ENCODE data around the gene WDFY4.

The WDFY4 gene

GRCh38 chr10:48819783-48820182 lies 135.1 kb downstream of the WDFY4 start:
- no peak for DNase-seq
- in situ Hi-C loops (cut with MboI; ENCODE audit: low pct_unique_long_range_greater_than_20kb, low sequenced_read_pairs), result no loop called here

DNA sequence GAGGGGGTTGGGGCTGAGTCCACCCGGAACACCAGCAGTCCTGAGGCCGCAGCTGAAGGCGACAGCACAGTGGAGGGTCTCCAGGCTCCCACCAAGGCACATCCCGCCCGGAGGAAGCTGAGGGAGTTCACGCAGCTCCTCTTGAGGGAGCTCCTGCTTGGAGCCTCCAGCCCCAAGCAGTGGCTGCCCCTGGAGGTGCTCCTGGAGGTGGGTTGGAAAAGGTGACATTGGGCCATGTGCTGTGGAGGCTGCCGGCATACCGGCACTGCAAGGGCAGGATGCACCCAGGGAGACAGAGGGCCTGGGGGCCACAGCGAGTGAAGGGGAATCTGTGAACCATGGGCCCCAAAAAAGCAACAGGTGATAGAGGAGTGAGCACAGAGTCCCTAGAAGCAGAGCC lies 135.6 kb downstream of the WDFY4 start:
- in situ Hi-C loops (cut with MboI; ENCODE audit: low pct_unique_long_range_greater_than_20kb, low sequenced_read_pairs), result no loop called here
- DNase-seq, result no peak

DNA sequence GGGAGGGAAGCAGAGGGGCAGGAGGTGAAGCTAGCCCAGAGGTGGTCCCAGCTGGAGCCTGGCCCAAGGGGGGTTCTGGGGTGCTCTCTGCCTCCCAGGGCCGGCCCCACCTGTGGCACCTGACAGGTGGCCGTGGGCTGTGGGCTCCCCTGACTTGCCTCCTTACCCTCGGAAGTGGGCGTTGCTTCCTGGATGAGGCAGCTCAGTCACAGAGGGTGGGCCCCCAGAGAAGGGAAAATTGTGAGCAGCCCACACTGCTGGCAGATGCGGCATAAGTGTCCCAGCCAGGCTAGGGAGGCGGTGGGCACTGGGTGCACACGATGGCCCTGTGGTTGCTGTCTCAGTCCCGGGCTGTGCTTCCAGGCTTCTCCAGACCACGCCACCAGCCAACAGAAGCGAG lies 136.0 kb downstream of the WDFY4 start:
- in situ Hi-C loops (cut with MboI; ENCODE audit: low pct_unique_long_range_greater_than_20kb, low sequenced_read_pairs), result no loop called here
- no peak for DNase-seq

GRCh38 chr10:48821111-48821510 lies 136.4 kb downstream of the WDFY4 start:
- in situ Hi-C loops (cut with MboI; ENCODE audit: low pct_unique_long_range_greater_than_20kb, low sequenced_read_pairs), result no loop called here
- DNase-seq, result no peak

GRCh38 chr10:48821692-48822091 lies 137.0 kb downstream of the WDFY4 start:
- in situ Hi-C loops (cut with MboI; ENCODE audit: low pct_unique_long_range_greater_than_20kb, low sequenced_read_pairs), result no loop called here
- DNase-seq, result no peak

DNA sequence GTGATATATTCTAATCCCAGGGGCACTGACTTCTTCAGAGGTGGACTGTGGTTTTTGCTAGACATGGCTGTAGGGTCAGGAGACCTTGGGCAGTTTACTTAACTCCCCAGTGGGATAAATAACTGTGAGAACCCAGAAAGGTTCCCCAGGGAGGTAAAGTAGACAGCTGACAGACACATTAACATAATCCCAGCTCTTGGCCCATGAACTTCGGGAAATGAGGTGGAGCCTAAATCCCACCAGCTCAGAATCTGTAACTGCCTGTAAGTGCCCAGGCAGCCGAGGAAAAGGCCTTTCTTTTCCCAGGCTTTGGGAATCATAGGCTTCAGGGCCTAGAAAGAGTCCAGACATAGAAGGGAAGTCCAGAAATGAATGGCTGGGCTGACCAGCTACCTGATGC lies 149.0 kb downstream of the WDFY4 start:
- DNase-seq, result no peak
- in situ Hi-C loops (cut with MboI; ENCODE audit: low pct_unique_long_range_greater_than_20kb, low sequenced_read_pairs), result no loop called here

DNA sequence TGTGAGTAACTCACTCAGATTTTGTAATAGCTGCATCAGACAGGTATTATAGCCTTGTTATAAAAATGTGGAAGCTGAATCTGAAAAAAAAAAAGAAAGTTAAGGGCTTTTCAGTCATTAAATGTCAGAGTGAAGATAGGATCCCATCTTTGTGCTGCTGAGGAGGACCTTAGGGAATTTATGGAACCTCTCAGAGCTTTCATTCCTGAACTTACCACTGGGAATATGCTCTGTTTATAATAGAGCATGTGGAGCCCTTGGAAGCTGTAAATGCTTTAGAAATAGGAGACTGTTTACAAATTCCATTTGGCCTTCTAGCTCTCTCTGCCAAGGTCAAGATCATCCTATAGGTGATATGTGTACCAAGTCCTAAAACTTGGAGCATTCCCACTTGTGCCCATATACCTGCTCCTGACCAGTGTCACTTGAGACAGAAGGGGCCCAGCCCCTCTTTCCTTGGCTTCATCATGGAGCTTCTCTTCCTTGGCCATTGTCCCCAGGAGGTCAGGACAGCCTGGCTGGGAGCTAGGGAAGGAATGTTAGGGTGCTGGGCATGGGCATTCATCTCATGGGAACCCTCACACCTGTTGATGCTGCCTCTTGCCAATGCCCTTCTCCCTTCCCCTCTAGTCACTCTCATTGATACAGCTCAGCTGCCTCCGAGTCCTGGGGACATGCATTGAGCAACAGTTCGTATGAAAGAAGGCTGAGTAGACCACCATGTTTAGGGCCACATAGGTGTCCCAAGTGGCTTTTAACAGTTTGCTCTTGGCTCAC lies 149.7 kb downstream of the WDFY4 start:
- in situ Hi-C loops (cut with MboI; ENCODE audit: low pct_unique_long_range_greater_than_20kb, low sequenced_read_pairs), result no loop called here

GRCh38 chr10:48835781-48836180 lies 151.1 kb downstream of the WDFY4 start:
- DNase-seq, result no peak
- in situ Hi-C loops (cut with MboI; ENCODE audit: low pct_unique_long_range_greater_than_20kb, low sequenced_read_pairs), result no loop called here

More for the DNA sequence above, 149.7 kb downstream of the WDFY4 start:
- DNase-seq, result no peak

- in situ Hi-C loops (cut with MboI; ENCODE audit: low pct_unique_long_range_greater_than_20kb, low sequenced_read_pairs), result no loop called here
- DNase-seq, result no peak
These were observed 151.9 kb downstream of the WDFY4 start for GRCh38 chr10:48836605-48837004.

- no peak for DNase-seq
- in situ Hi-C loops (cut with MboI; ENCODE audit: low pct_unique_long_range_greater_than_20kb, low sequenced_read_pairs), result no loop called here
These were observed 154.2 kb downstream of the WDFY4 start for GRCh38 chr10:48838834-48839233.

DNA sequence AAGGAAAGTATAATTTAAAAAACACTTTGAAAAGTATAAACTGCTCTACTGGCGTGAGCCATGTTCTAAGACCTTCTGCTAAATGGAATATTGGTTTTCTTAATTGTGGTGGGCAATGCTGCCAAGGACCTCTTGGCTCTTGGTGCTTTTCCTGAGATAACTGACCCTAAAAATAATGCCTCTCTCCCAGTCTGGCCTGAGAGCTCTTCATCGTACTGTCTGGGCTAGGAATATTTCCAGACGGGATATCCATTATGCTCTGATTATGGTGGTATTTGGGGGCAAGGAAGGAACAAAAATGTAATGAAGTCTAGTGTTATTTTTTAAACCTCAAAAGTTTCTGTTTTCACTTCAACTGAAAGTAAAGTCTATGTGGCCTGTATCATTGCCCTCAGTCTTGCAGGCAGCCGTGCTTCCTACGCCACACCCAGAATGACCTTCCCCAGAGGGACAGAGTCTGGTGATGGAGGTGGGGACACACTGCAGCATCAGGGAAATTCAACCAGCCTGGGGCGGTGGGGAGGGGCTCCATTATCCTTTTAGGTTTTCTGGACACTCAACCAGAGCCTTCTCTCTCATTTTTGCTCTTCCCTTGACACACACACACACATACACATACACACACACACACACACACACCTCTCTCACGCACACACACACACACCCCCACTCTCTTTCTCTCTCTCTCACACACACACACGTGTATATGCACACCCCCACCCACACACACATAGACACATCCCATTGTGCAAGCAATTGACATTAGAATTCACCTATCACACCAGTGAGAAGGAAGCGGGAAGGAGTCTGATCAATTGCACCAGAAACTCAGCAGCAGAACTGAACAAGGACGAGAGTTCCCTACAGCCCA lies 155.4 kb downstream of the WDFY4 start:
- in situ Hi-C loops (cut with MboI; ENCODE audit: low pct_unique_long_range_greater_than_20kb, low sequenced_read_pairs), result no loop called here
- no peak for DNase-seq

DNA sequence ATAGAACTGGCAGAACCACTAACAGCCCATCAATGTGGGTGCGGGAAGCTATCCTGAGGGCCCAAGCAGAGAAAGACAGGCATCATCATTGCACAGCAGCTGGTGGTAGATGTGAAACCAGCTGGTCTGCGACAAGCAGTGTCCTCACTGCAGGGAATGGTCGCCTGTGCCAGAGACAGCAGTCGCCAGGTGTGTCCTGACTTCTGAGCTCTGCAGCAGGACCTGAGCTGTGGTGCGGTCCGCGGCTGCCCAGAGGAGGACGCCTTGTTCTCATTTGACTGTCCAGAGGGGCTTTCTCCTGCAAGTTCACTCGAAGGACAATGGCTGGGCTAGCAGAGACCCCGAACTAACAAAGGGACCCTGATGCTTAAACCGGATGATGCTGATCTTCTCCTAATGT lies 157.6 kb downstream of the WDFY4 start:
- no peak for DNase-seq
- in situ Hi-C loops (cut with MboI; ENCODE audit: low pct_unique_long_range_greater_than_20kb, low sequenced_read_pairs), result no loop called here

- in situ Hi-C loops (cut with MboI; ENCODE audit: low pct_unique_long_range_greater_than_20kb, low sequenced_read_pairs), result no loop called here
- no peak for DNase-seq
These were observed 158.5 kb downstream of the WDFY4 start for GRCh38 chr10:48843198-48843597.

- no peak for DNase-seq
- in situ Hi-C loops (cut with MboI; ENCODE audit: low pct_unique_long_range_greater_than_20kb, low sequenced_read_pairs), result no loop called here
These were observed 159.9 kb downstream of the WDFY4 start for GRCh38 chr10:48844616-48845015.

DNA sequence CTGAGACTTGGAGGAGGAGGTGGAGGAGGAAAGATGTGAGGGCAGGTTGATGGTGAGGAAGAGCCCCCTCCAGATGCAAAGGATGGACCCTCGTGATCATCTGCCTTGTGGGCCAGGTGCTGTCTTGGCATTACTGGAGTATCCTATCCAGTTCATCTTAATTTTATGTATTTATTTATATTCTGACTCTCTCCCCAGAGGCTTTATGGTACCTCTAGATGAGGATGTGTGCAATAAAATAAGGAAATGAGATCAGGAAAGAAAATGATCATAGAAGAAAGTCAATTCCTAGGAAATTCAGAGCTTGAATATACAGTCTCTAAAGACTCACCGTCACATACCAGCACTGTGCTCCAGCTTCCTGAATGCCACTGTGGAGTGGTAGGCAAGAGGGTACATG lies 160.8 kb downstream of the WDFY4 start:
- no peak for DNase-seq
- in situ Hi-C loops (cut with MboI; ENCODE audit: low pct_unique_long_range_greater_than_20kb, low sequenced_read_pairs), result no loop called here

DNA sequence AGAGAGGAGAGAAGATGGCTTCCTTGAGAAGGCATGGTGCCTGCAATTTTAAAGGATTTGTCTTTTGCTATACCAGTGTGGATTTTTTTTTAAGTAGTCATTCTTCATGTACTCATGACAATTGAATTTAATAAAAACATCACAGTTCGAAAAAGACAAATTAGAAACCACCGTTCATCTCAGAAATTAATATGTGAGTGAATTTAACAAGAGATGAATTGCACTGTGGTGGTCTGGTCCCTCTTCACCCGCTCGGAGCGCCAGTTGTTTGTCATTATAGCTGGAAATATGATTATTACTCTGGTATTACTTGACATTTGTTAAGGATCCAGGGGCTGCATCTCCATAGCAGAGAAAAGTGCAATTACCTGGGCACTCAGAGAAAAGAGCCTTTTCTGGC lies 163.0 kb downstream of the WDFY4 start:
- in situ Hi-C loops (cut with MboI; ENCODE audit: low pct_unique_long_range_greater_than_20kb, low sequenced_read_pairs), result no loop called here
- DNase-seq, result no peak

DNA sequence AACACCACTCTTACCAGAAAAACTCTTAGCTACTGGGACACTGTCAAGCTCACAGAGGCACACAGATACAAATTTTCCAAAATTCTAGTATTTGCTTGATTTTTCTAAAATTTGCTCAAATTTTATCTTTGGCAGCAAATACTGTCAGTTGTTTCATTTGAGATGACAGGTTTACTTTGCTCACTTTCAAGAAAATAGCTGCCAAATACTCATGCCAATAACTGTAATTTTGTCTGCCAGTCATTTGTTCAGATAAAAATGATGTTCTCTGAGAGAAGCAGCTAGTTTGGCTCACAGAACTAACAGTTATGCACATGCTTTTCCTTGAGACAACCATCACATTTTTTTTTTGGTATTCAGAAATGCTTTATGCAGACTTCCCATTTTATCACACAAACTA lies 172.2 kb downstream of the WDFY4 start:
- no peak for DNase-seq
- in situ Hi-C loops (cut with MboI; ENCODE audit: low pct_unique_long_range_greater_than_20kb, low sequenced_read_pairs), result no loop called here

- in situ Hi-C loops (cut with MboI; ENCODE audit: low pct_unique_long_range_greater_than_20kb, low sequenced_read_pairs), result no loop called here
- no peak for DNase-seq
These were observed 187.6 kb downstream of the WDFY4 start for GRCh38 chr10:48872234-48872633.

DNA sequence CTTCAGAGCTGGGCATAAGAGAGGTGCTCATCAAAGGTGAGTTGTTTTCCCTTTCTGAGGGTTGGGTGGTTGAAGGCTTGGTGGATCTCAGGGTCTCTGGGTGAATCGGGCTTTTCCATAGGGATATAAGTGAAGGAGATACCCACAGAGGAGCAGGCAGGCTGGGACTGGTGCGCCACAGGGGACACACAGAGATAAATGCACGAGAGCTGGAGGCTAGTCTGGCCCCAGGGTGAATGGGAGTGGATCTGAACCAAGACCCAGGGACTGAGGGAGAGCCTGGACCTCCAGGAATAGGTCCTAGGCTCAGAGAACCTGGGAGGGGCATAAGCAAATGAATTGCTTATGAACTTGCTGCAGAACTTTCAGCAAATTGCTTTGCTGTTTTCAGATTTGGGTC lies 193.4 kb downstream of the WDFY4 start:
- no peak for DNase-seq
- in situ Hi-C loops (cut with MboI; ENCODE audit: low pct_unique_long_range_greater_than_20kb, low sequenced_read_pairs), result no loop called here

DNA sequence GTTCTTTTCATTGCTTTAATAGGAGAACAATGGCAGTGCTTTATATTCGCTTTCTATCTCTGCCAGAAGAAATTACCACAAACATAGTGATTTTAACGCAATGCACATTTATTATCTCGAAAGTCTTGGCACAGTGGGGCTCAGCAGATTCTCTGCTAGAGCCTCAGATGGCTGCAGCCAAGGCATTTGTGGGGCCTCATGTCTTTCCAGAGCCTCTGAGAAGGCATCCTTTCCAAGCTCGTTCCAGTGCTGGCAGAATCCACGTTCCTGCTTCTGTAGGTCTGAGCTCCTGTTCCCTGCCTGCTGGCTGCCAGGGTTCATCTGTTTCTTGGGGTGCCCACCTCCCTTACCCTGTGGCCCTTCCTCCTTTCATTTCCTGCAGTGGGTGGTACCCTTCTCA lies 194.8 kb downstream of the WDFY4 start:
- DNase-seq, result no peak

More for the DNA sequence above, 194.8 kb downstream of the WDFY4 start:
- in situ Hi-C loops (cut with MboI; ENCODE audit: low pct_unique_long_range_greater_than_20kb, low sequenced_read_pairs), result no loop called here
